Cardiac fibroblast (primary cell): ENCODE measurements around the gene LRRC57.

Experiments used
- DNase-seq, 2 donors: peaks; one replicate each; pipeline versions ENCODE4 v3.0.0 to v3.0.0-alpha.2; 2010; ENCODE audit warnings: low read depth in 2 of 2
- H3K4me3 ChIP-seq, 2 donors: replicated peaks in 1 of 2; 1 replicate in 1 of 2; 2 replicates in 1 of 2; pipeline ENCODE4 v1.5.1; 2011; ENCODE audit warnings: low read depth in 2 of 2, low read length in 2 of 2, mild to moderate bottlenecking in 2 of 2, moderate library complexity in 1 of 2
- CTCF ChIP-seq: IDR thresholded peaks from one replicate; pipeline ENCODE4 v1.5.1; 2011; ENCODE audit warnings: low read depth, mild to moderate bottlenecking, low read length, inconsistent platforms

Gene LRRC57

GRCh38 chr15:42502477-42502876 lies 46.1 kb downstream of the LRRC57 start:
- no peak overlapping the region for H3K4me3 ChIP-seq
- TF ChIP-seq CTCF: no peak
- DNase-seq: peak in 1 of 2 donors; percentile 11

GRCh38 chr15:42499858-42500609 lies 48.6 kb downstream of the LRRC57 start:
- peak; percentile 45 to 47 for DNase-seq
- no peak for TF ChIP-seq CTCF
- no peak overlapping the region for H3K4me3 ChIP-seq

GRCh38 chr15:42498212-42499068 lies 50.2 kb downstream of the LRRC57 start:
- H3K4me3 ChIP-seq: no peak overlapping the region
- no peak for DNase-seq
- no peak for TF ChIP-seq CTCF

GRCh38 chr15:42495361-42496212 lies 53.0 kb downstream of the LRRC57 start, which contains the start of gene SNAP23:
SNAP23 (plus strand) TSS chr15:42495634; CDS start chr15:42511847, 16,213 bp downstream.
- peak; percentile 94 to 97 for DNase-seq
- no peak for TF ChIP-seq CTCF
- H3K4me3 ChIP-seq: peak within 1 kb of the TSS; percentile 73 to 76

- DNase-seq: peak; percentile 84 to 86
- no peak for TF ChIP-seq CTCF
- peak overlapping the region; percentile 73 to 76 for H3K4me3 ChIP-seq
Observed at GRCh38 chr15:42494998-42495360, 53.6 kb downstream of the LRRC57 start.

- DNase-seq: no peak
- no peak for TF ChIP-seq CTCF
- no peak overlapping the region for H3K4me3 ChIP-seq
Observed at GRCh38 chr15:42493679-42494078, 54.9 kb downstream of the LRRC57 start.
